ENCODE results near the gene PSEN1. TPM values are rescaled to one million over a fixed set of nuclear protein-coding genes. Genes with fewer than 3 reads are reported as not detected.

Gene PSEN1
- polyA plus RNA-seq, 4 donors: 24.4 to 138 (median 35.4) TPM

GRCh38 chr14:73264080-73264884 is 128.0 kb downstream of the PSEN1 start:
- no peaks in the 10 kb centered on the region for H3K9me3 ChIP-seq (ENCODE audit: control insufficient read depth in 2 of 2, insufficient read depth in 1 of 2, low read depth in 1 of 2, low read length in 1 of 2)
- peak overlapping the region in 1 of 3 donors; percentile 59 for H3K27ac ChIP-seq (ENCODE audit: low read depth in 1 of 3, low read length in 2 of 3)
- H3K4me1 ChIP-seq (ENCODE audit: control insufficient read depth in 3 of 3, insufficient read depth in 2 of 3, low read depth in 1 of 3, low read length in 2 of 3): peaks cover 0 to 22% (median 0%) of the 10 kb centered on the region in 3 donors
- no peaks in the 10 kb centered on the region for H3K27me3 ChIP-seq (ENCODE audit: control insufficient read depth in 3 of 3, insufficient read depth in 3 of 3, low read length in 3 of 3)
- peaks cover 0 to 95% (median 0%) of the 10 kb centered on the region in 3 donors for H3K36me3 ChIP-seq (ENCODE audit: control insufficient read depth in 3 of 3, insufficient read depth in 2 of 3, low read depth in 1 of 3, low read length in 3 of 3)
- WGBS, 3 donors: 63 to 82% (median 74%) methylated on average over 20 to 23 of the region's 23 CpGs
- FAIRE-seq: no peak
- DNase-seq: peak in 1 of 2 donors; percentile 75
- H3K4me3 ChIP-seq (ENCODE audit: low read depth in 1 of 3, low read length in 3 of 3): no peak overlapping the region

- Histone ChIP-seq H3K27me3 (ENCODE audit: control insufficient read depth in 3 of 3, insufficient read depth in 3 of 3, low read length in 3 of 3) (no peaks in the 10 kb centered on the region), H3K4me3 (ENCODE audit: low read depth in 1 of 3, low read length in 3 of 3) (no peak overlapping the region), H3K4me1 (ENCODE audit: control insufficient read depth in 3 of 3, insufficient read depth in 2 of 3, low read depth in 1 of 3, low read length in 2 of 3) (peaks cover 0 to 26% (median 0%) of the 10 kb centered on the region in 3 donors), H3K27ac (ENCODE audit: low read depth in 1 of 3, low read length in 2 of 3) (peak overlapping the region in 1 of 3 donors; percentile 59), H3K36me3 (ENCODE audit: control insufficient read depth in 3 of 3, insufficient read depth in 2 of 3, low read depth in 1 of 3, low read length in 3 of 3) (peaks cover 0 to 93% (median 0%) of the 10 kb centered on the region in 3 donors), H3K9me3 (ENCODE audit: control insufficient read depth in 2 of 2, insufficient read depth in 1 of 2, low read depth in 1 of 2, low read length in 1 of 2) (no peaks in the 10 kb centered on the region)
- 63 to 78% (median 70%) methylated on average over 14 to 18 of the region's 18 CpGs for WGBS, 3 donors
- no peak for FAIRE-seq
- no peak for DNase-seq
Measured at GRCh38 chr14:73264885-73265720, 128.8 kb downstream of the PSEN1 start.

- Histone ChIP-seq H3K27ac (ENCODE audit: low read depth in 1 of 3, low read length in 2 of 3) (no peak overlapping the region), H3K4me3 (ENCODE audit: low read depth in 1 of 3, low read length in 3 of 3) (no peak overlapping the region), H3K9me3 (ENCODE audit: control insufficient read depth in 2 of 2, insufficient read depth in 1 of 2, low read depth in 1 of 2, low read length in 1 of 2) (no peaks in the 10 kb centered on the region), H3K4me1 (ENCODE audit: control insufficient read depth in 3 of 3, insufficient read depth in 2 of 3, low read depth in 1 of 3, low read length in 2 of 3) (peaks cover 0 to 26% (median 0%) of the 10 kb centered on the region in 3 donors), H3K36me3 (ENCODE audit: control insufficient read depth in 3 of 3, insufficient read depth in 2 of 3, low read depth in 1 of 3, low read length in 3 of 3) (peaks cover 0 to 92% (median 0%) of the 10 kb centered on the region in 3 donors), H3K27me3 (ENCODE audit: control insufficient read depth in 3 of 3, insufficient read depth in 3 of 3, low read length in 3 of 3) (no peaks in the 10 kb centered on the region)
- DNase-seq: no peak
- WGBS, 3 donors: 89 to 93% (median 90%) methylated on average over 3 of the region's 3 CpGs
- FAIRE-seq: no peak
Measured at GRCh38 chr14:73265721-73266046, 129.4 kb downstream of the PSEN1 start.

- no peaks in the 10 kb centered on the region for H3K9me3 ChIP-seq (ENCODE audit: control insufficient read depth in 2 of 2, insufficient read depth in 1 of 2, low read depth in 1 of 2, low read length in 1 of 2)
- WGBS, 3 donors: 69 to 82% (median 79%) methylated on average over 7 of the region's 7 CpGs
- peaks cover 0 to 89% (median 0%) of the 10 kb centered on the region in 3 donors for H3K36me3 ChIP-seq (ENCODE audit: control insufficient read depth in 3 of 3, insufficient read depth in 2 of 3, low read depth in 1 of 3, low read length in 3 of 3)
- H3K27ac ChIP-seq (ENCODE audit: low read depth in 1 of 3, low read length in 2 of 3): no peak overlapping the region
- no peak for DNase-seq
- no peaks in the 10 kb centered on the region for H3K27me3 ChIP-seq (ENCODE audit: control insufficient read depth in 3 of 3, insufficient read depth in 3 of 3, low read length in 3 of 3)
- FAIRE-seq: no peak
- H3K4me1 ChIP-seq (ENCODE audit: control insufficient read depth in 3 of 3, insufficient read depth in 2 of 3, low read depth in 1 of 3, low read length in 2 of 3): peaks cover 0 to 26% (median 0%) of the 10 kb centered on the region in 3 donors
- H3K4me3 ChIP-seq (ENCODE audit: low read depth in 1 of 3, low read length in 3 of 3): no peak overlapping the region
Measured at GRCh38 chr14:73266317-73266716, 130.0 kb downstream of the PSEN1 start.

- H3K4me3 ChIP-seq (ENCODE audit: low read depth in 1 of 3, low read length in 3 of 3): no peak overlapping the region
- H3K4me1 ChIP-seq (ENCODE audit: control insufficient read depth in 3 of 3, insufficient read depth in 2 of 3, low read depth in 1 of 3, low read length in 2 of 3): peaks cover 0 to 26% (median 0%) of the 10 kb centered on the region in 3 donors
- 97 to 98% (median 97%) methylated on average over 6 of the region's 6 CpGs for WGBS, 3 donors
- peaks cover 0 to 80% (median 2%) of the 10 kb centered on the region in 3 donors for H3K36me3 ChIP-seq (ENCODE audit: control insufficient read depth in 3 of 3, insufficient read depth in 2 of 3, low read depth in 1 of 3, low read length in 3 of 3)
- no peaks in the 10 kb centered on the region for H3K27me3 ChIP-seq (ENCODE audit: control insufficient read depth in 3 of 3, insufficient read depth in 3 of 3, low read length in 3 of 3)
- DNase-seq (no peak), FAIRE-seq (no peak)
- no peak overlapping the region for H3K27ac ChIP-seq (ENCODE audit: low read depth in 1 of 3, low read length in 2 of 3)
- no peaks in the 10 kb centered on the region for H3K9me3 ChIP-seq (ENCODE audit: control insufficient read depth in 2 of 2, insufficient read depth in 1 of 2, low read depth in 1 of 2, low read length in 1 of 2)
Measured at GRCh38 chr14:73267474-73267873, 131.2 kb downstream of the PSEN1 start.

GRCh38 chr14:73269729-73270531 is 133.6 kb downstream of the PSEN1 start:
- WGBS, 3 donors: 26 to 38% (median 34%) methylated on average over 48 of the region's 48 CpGs
- no peak overlapping the region for H3K27ac ChIP-seq (ENCODE audit: low read depth in 1 of 3, low read length in 2 of 3)
- H3K27me3 ChIP-seq (ENCODE audit: control insufficient read depth in 3 of 3, insufficient read depth in 3 of 3, low read length in 3 of 3): no peaks in the 10 kb centered on the region
- DNase-seq (peak; percentile 17 to 40), FAIRE-seq (no peak)
- H3K4me1 ChIP-seq (ENCODE audit: control insufficient read depth in 3 of 3, insufficient read depth in 2 of 3, low read depth in 1 of 3, low read length in 2 of 3): peaks cover 0 to 9% (median 0%) of the 10 kb centered on the region in 3 donors
- H3K4me3 ChIP-seq (ENCODE audit: low read depth in 1 of 3, low read length in 3 of 3): peak overlapping the region in 2 of 3 donors; percentile 8 to 17
- H3K9me3 ChIP-seq (ENCODE audit: control insufficient read depth in 2 of 2, insufficient read depth in 1 of 2, low read depth in 1 of 2, low read length in 1 of 2): no peaks in the 10 kb centered on the region
- peaks cover 2 to 65% (median 7%) of the 10 kb centered on the region in 3 donors for H3K36me3 ChIP-seq (ENCODE audit: control insufficient read depth in 3 of 3, insufficient read depth in 2 of 3, low read depth in 1 of 3, low read length in 3 of 3)

GRCh38 chr14:73272393-73272792 is 136.1 kb downstream of the PSEN1 start:
- Histone ChIP-seq H3K4me3 (ENCODE audit: low read depth in 1 of 3, low read length in 3 of 3) (no peak overlapping the region), H3K27me3 (ENCODE audit: control insufficient read depth in 3 of 3, insufficient read depth in 3 of 3, low read length in 3 of 3) (no peaks in the 10 kb centered on the region), H3K36me3 (ENCODE audit: control insufficient read depth in 3 of 3, insufficient read depth in 2 of 3, low read depth in 1 of 3, low read length in 3 of 3) (peaks cover 7 to 52% (median 13%) of the 10 kb centered on the region in 3 donors), H3K27ac (ENCODE audit: low read depth in 1 of 3, low read length in 2 of 3) (no peak overlapping the region), H3K9me3 (ENCODE audit: control insufficient read depth in 2 of 2, insufficient read depth in 1 of 2, low read depth in 1 of 2, low read length in 1 of 2) (no peaks in the 10 kb centered on the region), H3K4me1 (ENCODE audit: control insufficient read depth in 3 of 3, insufficient read depth in 2 of 3, low read depth in 1 of 3, low read length in 2 of 3) (peaks cover 0 to 4% (median 0%) of the 10 kb centered on the region in 3 donors)
- WGBS, 3 donors: 77 to 87% (median 85%) methylated on average over 6 of the region's 6 CpGs
- FAIRE-seq (no peak), DNase-seq (no peak)
